HG02973 (cell line): ENCODE results near the gene FAM167B.
A peak's percentile ranks its signal among the peaks of the same experiment; 100 is the strongest.

ENCODE experiments used
- ATAC-seq: cut with Tn5 transposase; IDR thresholded peaks from one replicate; pipeline ENCODE4 v1.9.1; 2021; ENCODE audit warnings: moderate library complexity; ENCODE audit not compliant: unreplicated experiment

The FAM167B gene

GRCh38 chr1:32246888-32247273 is at the start of gene FAM167B:
Gene FAM167B (plus strand): TSS chr1:32247222. CDS start chr1:32247422, 200 bp downstream.
- no peak for ATAC-seq

GRCh38 chr1:32197837-32198236 is 49.2 kb upstream of the FAM167B start:
- no peak for ATAC-seq

GRCh38 chr1:32198237-32199042 is 48.6 kb upstream of the FAM167B start:
- ATAC-seq: no peak

GRCh38 chr1:32199043-32199716 is 47.8 kb upstream of the FAM167B start:
- ATAC-seq: no peak

GRCh38 chr1:32199717-32200072 is 47.3 kb upstream of the FAM167B start:
- no peak for ATAC-seq

GRCh38 chr1:32200226-32201010 is 46.6 kb upstream of the FAM167B start, which contains the start of gene CCDC28B:
Gene CCDC28B (plus strand): TSS chr1:32200595. CDS start chr1:32201936, 1,341 bp downstream.
- ATAC-seq: no peak

- ATAC-seq: peak; percentile 30
Observed at GRCh38 chr1:32201011-32201855, 45.8 kb upstream of the FAM167B start.

- no peak for ATAC-seq
Observed at GRCh38 chr1:32204943-32205361, 42.1 kb upstream of the FAM167B start.

- ATAC-seq: peak; percentile 45
Observed at GRCh38 chr1:32205401-32206370, 41.3 kb upstream of the FAM167B start, which contains the start of gene IQCC. Gene IQCC (plus strand): TSS chr1:32205671. CDS start chr1:32205682, 11 bp downstream.

GRCh38 chr1:32208469-32208868 is 38.6 kb upstream of the FAM167B start:
- ATAC-seq: no peak

GRCh38 chr1:32208891-32209328 is 38.1 kb upstream of the FAM167B start, which contains the start of gene DCDC2B:
Gene DCDC2B (plus strand): TSS chr1:32209089. CDS start chr1:32209094, 5 bp downstream.
- ATAC-seq: no peak

GRCh38 chr1:32215629-32216480 is 31.2 kb upstream of the FAM167B start:
- ATAC-seq: no peak

- no peak for ATAC-seq
Observed at GRCh38 chr1:32216566-32216965, 30.5 kb upstream of the FAM167B start.

GRCh38 chr1:32219022-32219421 is 28.0 kb upstream of the FAM167B start:
- ATAC-seq: no peak

- no peak for ATAC-seq
Observed at GRCh38 chr1:32220746-32221580, 26.1 kb upstream of the FAM167B start.

GRCh38 chr1:32221581-32221979 is 25.4 kb upstream of the FAM167B start:
- ATAC-seq: no peak
